Effector memory CD8-positive, alpha-beta T cell (primary cell): ENCODE measurements around the gene RAB3C.

Experiments
- ATAC-seq: fragments of 150-1000 bp; cut with Tn5 transposase; replicated peaks from 2 replicates; pipeline ENCODE4 v1.10.0; 2021; ENCODE audit warnings: mild to moderate bottlenecking, moderate library complexity
- DNase-seq, 3 experiments: peaks; one replicate each; pipeline ENCODE4 v3.0.0; 2021
- H3K27ac Mint-ChIP-seq, 2 donors: one replicate each; pipeline ENCODE4 v1.8.0; 2022; ENCODE audit warnings: mild to moderate bottlenecking in 2 of 2, mixed read lengths in 2 of 2, moderate library complexity in 2 of 2
- H3K27me3 Mint-ChIP-seq, 2 donors: one replicate each; pipeline ENCODE4 v1.8.0; 2022; ENCODE audit warnings: mixed read lengths in 2 of 2
- H3K36me3 Mint-ChIP-seq: one replicate; pipeline ENCODE4 v1.8.0; 2022; ENCODE audit warnings: mild to moderate bottlenecking, moderate library complexity, mixed read lengths; ENCODE audit not compliant: insufficient read depth
- H3K4me1 Mint-ChIP-seq, 2 donors: one replicate each; pipeline ENCODE4 v1.8.0; 2022; ENCODE audit warnings: low read depth in 2 of 2, mixed read lengths in 2 of 2
- H3K4me3 Mint-ChIP-seq, 2 donors: one replicate each; pipeline ENCODE4 v1.8.0; 2022; ENCODE audit warnings: mild to moderate bottlenecking in 2 of 2, mixed read lengths in 2 of 2, moderate library complexity in 2 of 2
- H3K9me3 Mint-ChIP-seq, 2 donors: one replicate each; pipeline ENCODE4 v1.8.0; 2022; ENCODE audit warnings: mixed read lengths in 2 of 2

Gene RAB3C

DNA sequence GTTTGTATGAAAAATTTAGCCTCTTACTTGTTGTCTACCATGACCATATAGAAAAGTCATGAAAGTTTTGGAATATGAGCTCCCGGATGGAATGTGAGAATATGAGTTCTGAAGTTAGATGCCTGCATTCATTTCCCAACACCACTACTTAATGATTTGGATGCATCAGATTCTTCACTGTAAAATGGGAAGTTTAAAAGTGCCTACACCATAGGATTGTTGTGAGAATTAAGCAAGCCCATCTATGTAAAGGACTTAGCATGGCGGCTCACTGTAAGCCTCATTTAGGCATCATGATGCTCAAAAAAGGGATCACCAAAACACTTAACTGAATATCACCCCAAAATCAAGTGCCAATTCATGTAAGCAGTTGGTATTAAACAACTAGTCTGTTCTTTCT lies 177.3 kb downstream of the RAB3C start:
- Mint-ChIP-seq H3K36me3 (peaks cover 4% of the 10 kb centered on the region), H3K27me3 (no peaks in the 10 kb centered on the region), H3K4me3 (peak overlapping the region; percentile 74 to 81), H3K4me1 (peaks cover 18 to 22% of the 10 kb centered on the region in 2 donors), H3K27ac (peak overlapping the region; percentile 92), H3K9me3 (no peaks in the 10 kb centered on the region)
- ATAC-seq, result no peak
- no peak for DNase-seq

DNA sequence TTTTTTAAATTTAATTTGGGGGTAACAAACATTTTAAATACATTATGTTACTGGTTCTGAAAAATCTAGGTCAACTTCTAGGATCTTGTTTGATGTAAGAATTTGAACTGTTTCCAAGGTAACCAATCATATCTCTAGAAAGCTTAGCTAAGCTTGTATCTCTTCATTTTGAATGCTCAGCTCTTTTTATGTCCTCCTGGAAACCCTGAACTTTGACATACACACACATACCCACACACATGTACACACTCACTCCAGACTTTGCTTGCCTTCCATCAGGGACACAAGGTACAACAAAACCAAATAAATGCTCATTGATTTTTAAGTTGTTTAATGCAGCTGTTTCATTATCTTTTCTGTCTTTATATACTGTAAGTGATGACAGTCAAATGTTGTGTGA lies 178.5 kb downstream of the RAB3C start:
- Mint-ChIP-seq H3K9me3 (no peaks in the 10 kb centered on the region), H3K36me3 (peaks cover 4% of the 10 kb centered on the region), H3K27me3 (peaks cover 0 to 8% of the 10 kb centered on the region in 2 donors), H3K4me1 (peaks cover 18 to 22% of the 10 kb centered on the region in 2 donors), H3K27ac (no peak overlapping the region), H3K4me3 (no peak overlapping the region)
- no peak for DNase-seq
- peak; percentile 39 for ATAC-seq

DNA sequence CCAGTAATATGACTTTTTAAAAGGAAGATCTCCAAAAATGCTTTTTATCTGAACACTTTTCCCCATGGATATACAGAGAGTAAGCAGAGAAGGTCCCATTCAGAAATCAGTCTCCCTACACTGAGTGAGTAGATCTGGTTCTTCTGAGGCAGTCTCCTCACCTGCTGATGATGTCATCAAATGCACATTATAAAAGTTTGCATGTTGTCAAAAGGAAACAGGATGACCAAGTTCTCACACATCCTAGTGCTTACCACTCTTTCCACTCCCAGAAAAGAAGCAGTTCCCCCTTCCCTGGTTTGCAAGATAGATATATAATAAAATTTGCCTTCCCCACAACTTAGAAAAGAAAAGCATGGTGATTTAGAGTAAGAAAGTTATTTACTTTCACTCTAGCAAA lies 180.5 kb downstream of the RAB3C start:
- H3K27me3 Mint-ChIP-seq, result peaks cover 0 to 14% of the 10 kb centered on the region in 2 donors

DNA sequence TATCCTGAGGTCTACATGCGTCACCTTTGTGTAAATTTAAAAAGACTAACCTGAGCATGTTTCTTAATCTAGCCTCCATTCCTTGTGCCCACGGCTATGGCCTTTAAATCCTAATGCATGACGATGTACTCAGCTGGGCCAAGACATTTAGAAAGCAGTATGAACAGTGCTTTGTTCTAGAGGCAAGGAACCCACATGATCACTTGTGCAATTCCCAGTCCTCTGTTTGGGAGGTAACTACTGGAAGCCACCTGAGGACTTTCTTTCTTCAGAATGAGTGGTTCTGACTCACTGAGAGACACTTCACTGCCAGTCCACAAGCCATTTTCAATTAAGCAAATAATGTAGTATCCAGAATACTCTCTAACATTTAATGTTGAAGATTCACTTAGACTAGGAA lies 181.3 kb downstream of the RAB3C start:
- H3K4me3 Mint-ChIP-seq, result no peak overlapping the region
- no peak for ATAC-seq
- peaks cover 13 to 18% of the 10 kb centered on the region in 2 donors for H3K4me1 Mint-ChIP-seq
- no peak for DNase-seq
- H3K36me3 Mint-ChIP-seq, result peaks cover 4% of the 10 kb centered on the region
- no peaks in the 10 kb centered on the region for H3K9me3 Mint-ChIP-seq
- no peak overlapping the region for H3K27ac Mint-ChIP-seq
- H3K27me3 Mint-ChIP-seq, result peaks cover 0 to 14% of the 10 kb centered on the region in 2 donors

More for the DNA sequence above, 180.5 kb downstream of the RAB3C start:
- no peak for DNase-seq
- H3K4me1 Mint-ChIP-seq, result peaks cover 18 to 22% of the 10 kb centered on the region in 2 donors
- peaks cover 4% of the 10 kb centered on the region for H3K36me3 Mint-ChIP-seq
- H3K9me3 Mint-ChIP-seq, result no peaks in the 10 kb centered on the region
- no peak overlapping the region for H3K4me3 Mint-ChIP-seq
- no peak for ATAC-seq
- no peak overlapping the region for H3K27ac Mint-ChIP-seq

DNA sequence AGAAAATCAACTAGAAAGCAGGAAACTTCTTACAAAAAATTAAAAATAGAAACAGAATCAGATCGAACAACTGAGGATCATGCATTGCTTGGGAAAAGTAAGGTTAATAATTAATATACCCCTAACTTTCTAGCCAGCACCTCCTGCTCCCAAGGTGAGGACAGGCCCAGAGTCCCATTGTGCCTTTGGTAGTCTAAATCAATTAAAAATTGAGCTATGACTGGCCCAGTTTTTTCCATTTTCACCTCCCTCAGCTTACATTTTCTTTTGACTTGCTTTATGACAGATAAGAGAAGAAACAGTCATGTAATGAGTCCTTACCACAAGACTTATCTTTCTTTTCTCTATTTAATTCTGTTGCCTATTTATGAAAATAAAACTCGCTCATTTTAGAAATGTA lies 182.2 kb downstream of the RAB3C start:
- peaks cover 0 to 14% of the 10 kb centered on the region in 2 donors for H3K27me3 Mint-ChIP-seq
- no peak overlapping the region for H3K27ac Mint-ChIP-seq
- ATAC-seq, result no peak
- no peak overlapping the region for H3K4me3 Mint-ChIP-seq
- H3K4me1 Mint-ChIP-seq, result peaks cover 10% of the 10 kb centered on the region in 2 donors
- peaks cover 2% of the 10 kb centered on the region for H3K36me3 Mint-ChIP-seq
- no peaks in the 10 kb centered on the region for H3K9me3 Mint-ChIP-seq
- no peak for DNase-seq

DNA sequence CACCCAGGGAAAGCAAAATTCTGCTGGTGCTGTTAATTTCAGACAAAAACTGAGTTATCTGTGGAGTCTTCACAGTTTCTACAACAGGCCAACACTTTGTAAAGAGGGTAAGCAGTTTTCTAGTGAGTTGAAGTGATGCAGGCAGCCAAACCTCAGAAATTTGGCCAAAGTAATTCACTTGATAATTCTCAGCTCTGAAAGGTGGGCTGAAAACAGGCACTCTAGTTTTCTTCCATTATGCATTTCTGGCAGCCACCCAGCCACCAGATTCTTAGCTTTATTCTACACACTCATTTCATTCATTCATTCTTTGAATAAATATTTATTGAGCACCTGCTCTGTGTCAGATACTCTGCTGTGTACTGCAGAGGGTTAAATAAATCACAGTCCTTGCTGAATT lies 184.2 kb downstream of the RAB3C start:
- no peak for DNase-seq
- H3K27ac Mint-ChIP-seq, result no peak overlapping the region
- no peaks in the 10 kb centered on the region for H3K4me1 Mint-ChIP-seq
- no peak overlapping the region for H3K4me3 Mint-ChIP-seq
- H3K27me3 Mint-ChIP-seq, result peaks cover 0 to 14% of the 10 kb centered on the region in 2 donors
- H3K36me3 Mint-ChIP-seq, result no peaks in the 10 kb centered on the region
- H3K9me3 Mint-ChIP-seq, result no peaks in the 10 kb centered on the region
- ATAC-seq, result no peak

DNA sequence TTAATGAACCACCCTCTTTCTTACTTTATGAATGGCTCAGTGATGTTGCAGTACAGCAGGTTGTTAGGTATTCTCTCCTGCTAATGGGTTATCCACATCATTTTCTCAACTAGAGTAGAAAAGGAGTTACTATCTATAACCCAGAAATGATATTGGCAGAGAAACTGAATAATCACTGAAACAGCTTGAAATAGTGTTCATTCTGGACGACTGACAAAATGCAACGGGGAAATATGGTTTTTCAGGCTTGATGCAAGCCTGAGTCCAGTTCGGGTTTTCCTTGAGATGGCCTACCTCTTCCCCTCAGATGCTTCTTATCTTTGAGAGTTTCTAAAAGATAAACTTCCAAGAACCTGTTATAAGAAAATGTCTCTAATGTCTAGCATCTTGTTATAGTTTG lies 187.3 kb downstream of the RAB3C start:
- Mint-ChIP-seq H3K36me3 (no peaks in the 10 kb centered on the region), H3K4me1 (no peaks in the 10 kb centered on the region), H3K27me3 (peaks cover 0 to 22% of the 10 kb centered on the region in 2 donors), H3K9me3 (no peaks in the 10 kb centered on the region), H3K4me3 (no peak overlapping the region), H3K27ac (no peak overlapping the region)
- ATAC-seq (no peak), DNase-seq (no peak)

DNA sequence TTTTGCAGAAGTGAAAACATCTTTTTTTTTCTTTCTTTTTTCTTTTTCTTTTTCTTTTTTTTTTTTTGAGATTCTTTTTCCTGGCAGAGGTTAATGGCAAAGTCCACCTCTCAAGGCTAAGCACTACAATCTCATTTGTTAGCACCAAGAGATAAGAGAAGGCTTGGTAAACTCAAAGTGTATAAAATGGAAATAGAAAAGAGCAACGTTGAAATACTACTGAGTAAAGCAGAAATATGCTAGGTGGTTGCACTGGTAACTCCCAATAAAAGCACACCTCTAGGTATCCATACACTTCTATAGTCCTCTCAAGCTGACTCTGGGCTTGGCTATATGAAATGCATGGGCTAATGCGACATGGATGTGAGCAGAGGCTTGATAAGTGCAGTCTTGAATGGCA lies 188.9 kb downstream of the RAB3C start:
- H3K36me3 Mint-ChIP-seq, result no peaks in the 10 kb centered on the region
- no peak overlapping the region for H3K4me3 Mint-ChIP-seq
- H3K9me3 Mint-ChIP-seq, result no peaks in the 10 kb centered on the region
- no peak for DNase-seq
- no peaks in the 10 kb centered on the region for H3K4me1 Mint-ChIP-seq
- no peak for ATAC-seq
- H3K27ac Mint-ChIP-seq, result no peak overlapping the region
- peaks cover 0 to 16% of the 10 kb centered on the region in 2 donors for H3K27me3 Mint-ChIP-seq

DNA sequence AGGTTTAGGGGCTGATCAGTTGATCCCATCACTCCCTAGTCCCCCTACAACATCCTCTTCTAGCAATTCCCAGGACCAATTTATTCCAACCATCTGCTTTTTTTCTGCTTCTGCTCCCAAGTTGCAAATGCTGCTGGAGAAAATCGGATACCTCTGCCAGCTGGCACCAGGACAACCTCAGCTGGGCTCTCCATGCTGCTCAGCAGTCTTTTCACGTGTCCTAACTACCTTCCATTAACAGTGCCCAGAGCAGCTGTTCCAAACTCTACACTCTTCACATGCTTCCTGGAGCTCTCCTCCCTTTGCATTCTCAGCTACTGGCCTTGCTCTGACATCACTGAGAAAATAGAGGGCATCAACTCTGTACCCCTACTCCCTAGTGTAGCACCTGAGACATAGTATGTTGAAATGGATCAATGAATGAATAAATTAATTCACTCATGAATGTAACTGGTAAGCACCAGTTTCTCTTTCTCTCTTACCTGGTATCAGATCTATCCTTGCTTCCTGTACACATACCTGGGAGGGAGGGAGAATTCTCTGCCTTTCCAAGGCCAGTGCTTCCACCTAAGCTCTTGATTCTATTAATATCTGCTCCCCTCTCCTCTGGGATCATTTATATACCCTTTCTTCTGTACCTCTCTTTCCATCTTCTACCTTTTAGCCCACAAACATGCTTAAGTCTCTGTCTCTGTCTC lies 191.0 kb downstream of the RAB3C start:
- Mint-ChIP-seq H3K9me3 (no peaks in the 10 kb centered on the region), H3K27me3 (peaks cover 4 to 20% of the 10 kb centered on the region in 2 donors), H3K4me3 (no peak overlapping the region), H3K36me3 (no peaks in the 10 kb centered on the region), H3K27ac (no peak overlapping the region), H3K4me1 (no peaks in the 10 kb centered on the region)
- no peak for DNase-seq
- ATAC-seq, result no peak

DNA sequence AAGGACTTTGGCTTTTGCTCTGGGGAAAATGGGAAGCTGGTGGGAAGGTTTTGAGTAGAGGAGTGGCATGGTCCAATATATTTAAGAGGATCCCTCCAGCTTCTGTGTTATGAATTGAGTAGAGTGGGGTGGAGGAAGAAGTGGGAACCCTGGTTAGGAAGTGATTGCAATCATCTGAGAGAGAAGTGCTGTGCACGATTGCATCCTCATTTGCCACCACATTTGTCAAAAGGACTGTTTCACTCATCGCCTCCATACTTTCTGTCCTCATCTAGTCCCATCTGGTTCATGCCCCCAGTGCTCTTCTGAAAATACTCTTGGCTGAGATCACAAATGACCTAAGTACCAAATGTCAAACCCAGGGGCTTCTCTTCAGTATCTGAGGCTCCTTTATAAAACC lies 192.1 kb downstream of the RAB3C start:
- H3K27me3 Mint-ChIP-seq, result peaks cover 6 to 29% of the 10 kb centered on the region in 2 donors
- H3K36me3 Mint-ChIP-seq, result no peaks in the 10 kb centered on the region
- H3K4me1 Mint-ChIP-seq, result no peaks in the 10 kb centered on the region
- DNase-seq (no peak), ATAC-seq (no peak)
- no peak overlapping the region for H3K27ac Mint-ChIP-seq
- no peaks in the 10 kb centered on the region for H3K9me3 Mint-ChIP-seq
- no peak overlapping the region for H3K4me3 Mint-ChIP-seq

DNA sequence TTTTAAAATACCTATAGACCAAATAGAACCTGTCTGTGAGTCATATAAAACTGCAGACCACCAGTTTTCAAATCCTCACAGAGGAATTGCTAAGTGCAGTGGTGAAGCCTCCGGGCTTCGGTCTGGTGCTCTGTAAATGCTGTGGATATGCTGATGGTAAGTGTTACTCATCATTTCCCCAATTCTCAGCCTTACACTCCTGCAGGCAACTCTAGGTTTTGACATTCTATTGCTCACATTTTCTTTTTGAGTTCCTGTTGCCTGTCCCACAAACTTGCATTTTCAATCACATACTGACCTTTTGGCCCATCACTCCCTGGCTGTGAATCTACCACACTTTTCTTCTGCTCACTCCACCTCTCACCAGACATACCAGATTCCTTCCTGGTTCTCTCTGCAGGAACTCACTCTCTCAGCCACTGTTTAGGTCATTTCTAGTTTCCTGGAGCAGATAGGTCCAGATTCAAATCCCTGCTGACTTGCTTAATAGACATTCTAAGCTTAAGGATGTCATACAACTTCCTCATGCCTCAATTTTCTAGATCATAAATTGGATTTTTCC lies 192.9 kb downstream of the RAB3C start:
- Mint-ChIP-seq H3K4me1 (no peaks in the 10 kb centered on the region), H3K36me3 (no peaks in the 10 kb centered on the region), H3K27ac (no peak overlapping the region), H3K4me3 (no peak overlapping the region), H3K9me3 (no peaks in the 10 kb centered on the region), H3K27me3 (peaks cover 6 to 30% of the 10 kb centered on the region in 2 donors)
- ATAC-seq (no peak), DNase-seq (no peak)

DNA sequence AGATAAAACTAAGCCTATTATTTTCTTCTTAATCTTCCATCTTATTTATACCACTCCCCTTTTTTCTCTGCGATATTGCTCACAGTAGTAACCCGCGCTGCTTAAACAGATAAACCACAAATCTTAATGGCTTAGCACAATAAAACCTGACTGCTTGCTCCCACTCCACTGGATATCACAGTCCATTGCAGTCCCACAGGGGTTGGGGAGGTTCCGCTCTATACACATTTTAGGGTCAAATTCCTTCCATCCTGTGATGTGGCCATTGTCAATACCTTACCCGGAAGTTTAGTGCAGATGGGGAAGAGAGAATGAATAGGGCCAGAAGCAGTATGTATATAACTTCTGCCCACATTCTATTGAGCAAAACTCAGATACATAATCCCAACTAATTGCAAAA lies 193.7 kb downstream of the RAB3C start:
- H3K4me1 Mint-ChIP-seq, result no peaks in the 10 kb centered on the region
- no peak for ATAC-seq
- H3K9me3 Mint-ChIP-seq, result no peaks in the 10 kb centered on the region
- no peak overlapping the region for H3K27ac Mint-ChIP-seq
- H3K4me3 Mint-ChIP-seq, result no peak overlapping the region
- no peak for DNase-seq
- H3K36me3 Mint-ChIP-seq, result no peaks in the 10 kb centered on the region
- peaks cover 6 to 30% of the 10 kb centered on the region in 2 donors for H3K27me3 Mint-ChIP-seq

DNA sequence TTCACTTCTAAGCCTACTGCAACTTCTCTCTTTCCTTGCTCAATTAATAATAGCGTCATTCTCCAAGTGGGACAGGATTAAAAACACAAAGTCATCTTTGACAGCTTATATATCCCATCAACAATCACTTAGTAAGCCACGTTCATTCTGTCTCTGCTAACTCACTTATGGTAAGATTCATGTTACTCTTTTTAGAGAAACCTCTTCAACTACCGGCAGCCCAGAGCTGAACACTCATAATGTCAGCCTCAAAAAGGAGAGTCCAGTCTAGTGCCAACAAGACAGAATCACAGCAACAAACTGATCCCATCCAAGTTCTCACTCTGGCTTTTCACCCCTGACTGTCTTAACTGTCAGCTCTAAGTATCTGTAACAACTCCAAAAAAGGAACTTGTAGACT lies 196.0 kb downstream of the RAB3C start:
- peaks cover 12 to 31% of the 10 kb centered on the region in 2 donors for H3K27me3 Mint-ChIP-seq
- H3K36me3 Mint-ChIP-seq, result no peaks in the 10 kb centered on the region
- H3K27ac Mint-ChIP-seq, result no peak overlapping the region
- H3K4me3 Mint-ChIP-seq, result no peak overlapping the region
- ATAC-seq, result no peak
- H3K9me3 Mint-ChIP-seq, result no peaks in the 10 kb centered on the region
- H3K4me1 Mint-ChIP-seq, result no peaks in the 10 kb centered on the region
- DNase-seq, result no peak

DNA sequence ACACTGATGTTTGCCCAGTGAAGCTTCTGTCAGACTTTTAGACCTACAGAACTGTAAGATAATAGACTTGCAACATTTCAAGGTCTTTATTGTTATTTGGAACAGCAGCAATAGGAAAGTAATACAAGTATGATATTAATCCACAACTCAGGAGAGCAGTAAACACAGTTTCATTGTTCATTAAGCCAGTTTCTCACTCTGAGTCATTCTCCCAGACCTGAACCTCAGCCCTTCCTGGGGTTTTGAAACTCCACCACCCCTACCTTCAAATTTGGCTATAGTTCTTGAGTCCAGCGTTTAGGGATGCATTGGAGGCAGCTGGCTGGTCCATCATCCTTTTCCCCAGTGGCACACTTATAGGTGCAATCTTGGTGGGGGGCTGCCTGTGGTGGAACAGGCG lies 203.2 kb downstream of the RAB3C start:
- Mint-ChIP-seq H3K9me3 (no peaks in the 10 kb centered on the region), H3K36me3 (no peaks in the 10 kb centered on the region), H3K4me1 (no peaks in the 10 kb centered on the region), H3K27ac (no peak overlapping the region), H3K27me3 (peaks cover 19 to 44% of the 10 kb centered on the region in 2 donors), H3K4me3 (no peak overlapping the region)
- ATAC-seq, result no peak
- DNase-seq, result no peak
